MM.1S (cell line): ENCODE results near the gene PAPOLB.

Source experiments
- DNase-seq: peaks from one replicate; pipeline ENCODE4 v3.0.0-alpha.2; 2015
- H2AFZ ChIP-seq: fragments of 300-600 bp; sonication (generic); 2 replicates; pipeline ENCODE4 v1.6.0; 2016; ENCODE audit warnings: antibody characterized with exemption, low read length
- H3F3A ChIP-seq: fragments of 300-600 bp; sonication (generic); 2 replicates; pipeline ENCODE4 v1.6.1; 2016; ENCODE audit warnings: mild to moderate bottlenecking, antibody characterized with exemption, low read length, moderate library complexity, mixed read lengths; ENCODE audit not compliant: insufficient read depth
- H3K27ac ChIP-seq: fragments of 300-600 bp; sonication (generic); 2 replicates; pipeline ENCODE4 v1.5.1; 2016; ENCODE audit warnings: mild to moderate bottlenecking, low read length
- H3K27me3 ChIP-seq: fragments of 300-600 bp; sonication (generic); replicated peaks from 2 replicates; pipeline ENCODE4 v1.6.0; 2016; ENCODE audit warnings: low read length; ENCODE audit not compliant: insufficient read depth
- H3K36me3 ChIP-seq: fragments of 300-600 bp; sonication (generic); replicated peaks from 2 replicates; pipeline ENCODE4 v1.6.1; 2016; ENCODE audit warnings: mild to moderate bottlenecking, low read length, mixed read lengths; ENCODE audit not compliant: insufficient read depth
- H3K4me1 ChIP-seq: fragments of 300-600 bp; sonication (generic); 2 replicates; pipeline ENCODE4 v1.6.1; 2016; ENCODE audit warnings: low read length, mixed read lengths
- H3K4me2 ChIP-seq: fragments of 300-600 bp; sonication (generic); 2 replicates; pipeline ENCODE4 v1.6.0; 2016; ENCODE audit warnings: low read depth, low read length
- H3K4me3 ChIP-seq: fragments of 300-600 bp; sonication (generic); 2 replicates; pipeline ENCODE4 v1.5.1; 2016; ENCODE audit warnings: low read length, mixed read lengths
- H3K79me2 ChIP-seq: fragments of 300-600 bp; sonication (generic); 2 replicates; pipeline ENCODE4 v1.6.1; 2016; ENCODE audit warnings: mixed run types, low read length, mixed read lengths
- H3K9ac ChIP-seq: fragments of 300-600 bp; sonication (generic); 2 replicates; pipeline ENCODE4 v1.6.1; 2016; ENCODE audit warnings: low read length, mixed read lengths
- H3K9me2 ChIP-seq: fragments of 300-600 bp; sonication (generic); replicated peaks from 2 replicates; pipeline ENCODE4 v1.6.1; 2016; ENCODE audit warnings: mild to moderate bottlenecking, low read length, mixed read lengths; ENCODE audit not compliant: insufficient read depth
- H3K9me3 ChIP-seq: fragments of 300-600 bp; sonication (generic); replicated peaks from 2 replicates; pipeline ENCODE4 v1.6.1; 2016; ENCODE audit warnings: mild to moderate bottlenecking, low read length, mixed read lengths; ENCODE audit not compliant: insufficient read depth
- H4K20me1 ChIP-seq: fragments of 300-600 bp; sonication (generic); 2 replicates; pipeline ENCODE4 v1.6.1; 2016; ENCODE audit warnings: mild to moderate bottlenecking, low read length, moderate library complexity, mixed read lengths; ENCODE audit not compliant: insufficient read depth
- CTCF ChIP-seq: fragments of 300-600 bp; sonication (generic); IDR thresholded peaks from 2 replicates; pipeline ENCODE4 v1.5.1; 2016; ENCODE audit warnings: antibody characterized with exemption, low read length, mixed read lengths
- EZH2 ChIP-seq: fragments of 300-600 bp; sonication (generic); optimal IDR thresholded peaks from 2 replicates; pipeline ENCODE3; 2017; ENCODE audit warnings: low read depth, mild to moderate bottlenecking, antibody characterized with exemption, low read length, mixed read lengths
- EZH2phosphoT487 ChIP-seq: fragments of 300-600 bp; sonication (generic); IDR thresholded peaks from 2 replicates; pipeline ENCODE4 v1.6.1; 2018; ENCODE audit warnings: antibody characterized with exemption, low read length

Gene PAPOLB

DNA sequence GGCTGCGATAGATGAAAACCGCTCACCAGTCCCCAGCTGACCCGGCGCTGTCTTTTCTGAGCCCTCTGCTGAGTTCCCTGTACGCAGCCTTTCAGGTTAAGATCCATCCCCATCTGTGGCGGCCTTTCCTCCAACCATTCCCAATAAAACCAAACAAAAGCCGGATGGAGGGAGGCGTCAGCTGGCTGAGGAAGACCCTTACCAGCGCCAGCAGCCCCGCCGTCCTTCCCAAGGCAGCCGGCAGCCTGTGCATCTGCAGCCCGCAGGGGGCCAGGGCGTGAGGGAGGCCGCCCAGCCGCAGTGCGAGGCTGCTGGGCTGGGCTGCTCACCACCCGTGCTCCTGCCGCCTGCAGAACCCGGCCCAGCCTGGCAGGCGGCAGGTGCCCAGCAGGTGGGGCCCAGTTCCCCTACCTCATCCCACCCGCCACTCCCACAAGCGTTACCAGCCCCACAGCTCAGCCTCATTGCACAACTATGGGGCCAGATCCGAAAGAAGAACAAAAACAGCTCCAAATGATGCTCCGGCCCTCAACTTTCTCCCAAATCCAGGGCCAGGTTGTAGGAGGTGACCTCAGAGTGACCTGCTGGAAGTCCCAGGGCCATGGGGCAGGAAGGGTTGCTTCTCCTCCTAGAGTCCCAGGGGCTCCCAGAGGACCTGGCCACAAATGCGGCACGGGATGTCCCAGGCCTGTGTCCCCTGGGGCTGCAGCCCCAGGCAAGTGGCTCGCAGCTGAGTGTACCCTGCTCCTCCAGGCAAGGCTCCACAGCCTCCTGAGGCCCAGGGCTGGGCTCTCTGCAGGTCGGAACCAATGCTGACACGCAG is 23.8 kb downstream of the PAPOLB start:
- Histone ChIP-seq H3K36me3 (no peaks in the 10 kb centered on the region), H3K27ac (no peak overlapping the region), H3K9ac (no peak overlapping the region), H2AFZ (no peak overlapping the region), H3K4me2 (no peak overlapping the region), H3K4me1 (no peaks in the 10 kb centered on the region), H3K9me3 (no peaks in the 10 kb centered on the region), H3K4me3 (no peak overlapping the region), H3F3A (no peaks in the 10 kb centered on the region), H3K79me2 (no peaks in the 10 kb centered on the region), H3K27me3 (peaks cover 63% of the 10 kb centered on the region), H4K20me1 (no peaks in the 10 kb centered on the region), H3K9me2 (no peaks in the 10 kb centered on the region)
- TF ChIP-seq EZH2 (no peak), CTCF (no peak), EZH2phosphoT487 (no peak)
- no peak for DNase-seq

GRCh38 chr7:4837041-4837802 is 24.6 kb downstream of the PAPOLB start:
- H3K79me2 ChIP-seq, result no peaks in the 10 kb centered on the region
- no peaks in the 10 kb centered on the region for H3K4me1 ChIP-seq
- no peak overlapping the region for H3K4me2 ChIP-seq
- H3F3A ChIP-seq, result no peaks in the 10 kb centered on the region
- TF ChIP-seq EZH2, result no peak
- no peak overlapping the region for H3K27ac ChIP-seq
- no peaks in the 10 kb centered on the region for H3K9me2 ChIP-seq
- no peaks in the 10 kb centered on the region for H4K20me1 ChIP-seq
- H3K36me3 ChIP-seq, result no peaks in the 10 kb centered on the region
- no peaks in the 10 kb centered on the region for H3K9me3 ChIP-seq
- no peak for DNase-seq
- H3K9ac ChIP-seq, result no peak overlapping the region
- no peak overlapping the region for H2AFZ ChIP-seq
- no peak overlapping the region for H3K4me3 ChIP-seq
- peaks cover 63% of the 10 kb centered on the region for H3K27me3 ChIP-seq

- H3K36me3 ChIP-seq, result no peaks in the 10 kb centered on the region
- no peaks in the 10 kb centered on the region for H3F3A ChIP-seq
- no peak overlapping the region for H3K9ac ChIP-seq
- no peak for TF ChIP-seq EZH2phosphoT487
- no peak for TF ChIP-seq EZH2
- no peak for TF ChIP-seq CTCF
- H3K4me3 ChIP-seq, result no peak overlapping the region
- no peak for DNase-seq
- H3K4me1 ChIP-seq, result no peaks in the 10 kb centered on the region
- H2AFZ ChIP-seq, result no peak overlapping the region
- H3K9me3 ChIP-seq, result no peaks in the 10 kb centered on the region
- peaks cover 59% of the 10 kb centered on the region for H3K27me3 ChIP-seq
- H3K4me2 ChIP-seq, result no peak overlapping the region
- no peak overlapping the region for H3K27ac ChIP-seq
- no peaks in the 10 kb centered on the region for H3K79me2 ChIP-seq
- H3K9me2 ChIP-seq, result no peaks in the 10 kb centered on the region
- no peaks in the 10 kb centered on the region for H4K20me1 ChIP-seq
These were observed 25.6 kb downstream of the PAPOLB start for GRCh38 chr7:4836206-4836661.
